Stomach (tissue), 9 donors: ENCODE measurements around the gene CACNB2. TPM values are rescaled to one million over a fixed set of nuclear protein-coding genes. Genes with fewer than 3 reads are reported as not detected.

Experiments used
- DNase-seq, 2 donors: peaks; one replicate each; pipeline versions ENCODE4 v3.0.0 to v3.0.0-alpha.2; 2013 to 2019
- H3K27ac ChIP-seq, 5 donors: fragments of 200-600 bp in 4 of 5; sonication (generic) in 4 of 5; one replicate each; pipeline ENCODE4 v1.5.1; 2013 to 2019; ENCODE audit warnings: mild to moderate bottlenecking in 1 of 5, moderate library complexity in 1 of 5
- H3K27me3 ChIP-seq, 3 donors: fragments of 200-600 bp; sonication (generic); one replicate each; pipeline ENCODE4 v1.5.1; 2017 to 2019; ENCODE audit warnings: mixed run types in 1 of 3
- H3K36me3 ChIP-seq, 4 donors: fragments of 200-600 bp; sonication (generic); 1 replicate in 3 of 4; 2 replicates in 1 of 4; pipeline ENCODE4 v1.5.1; 2016 to 2019
- H3K4me1 ChIP-seq, 4 donors: fragments of 200-600 bp; sonication (generic); one replicate each; pipeline ENCODE4 v1.5.1; 2016 to 2019
- H3K4me3 ChIP-seq, 4 donors: fragments of 200-600 bp; sonication (generic) in 3 of 4; one replicate each; pipeline ENCODE4 v1.5.1; 2016 to 2019; ENCODE audit warnings: mild to moderate bottlenecking in 1 of 4
- H3K9me3 ChIP-seq, 4 donors: fragments of 200-600 bp; sonication (generic); one replicate each; pipeline ENCODE4 v1.5.1; 2016 to 2019
- CTCF ChIP-seq, 7 experiments: fragments of 450-650 bp in 4 of 7; fragments of 200-600 bp in 3 of 7; sonication (generic) in 3 of 7; IDR thresholded peaks; one replicate each; pipeline ENCODE4 v1.5.1; 2016 to 2019; ENCODE audit warnings: antibody characterized with exemption in 7 of 7, control low read depth in 2 of 7, mild to moderate bottlenecking in 1 of 7
- EP300 ChIP-seq: sonication (generic); formaldehyde crosslinking; IDR thresholded peaks from one replicate; pipeline ENCODE4 v1.6.1; 2017; ENCODE audit warnings: antibody characterized with exemption
- POLR2A ChIP-seq, 4 donors: fragments of 450-650 bp; IDR thresholded peaks; one replicate each; pipeline ENCODE4 v1.6.1; 2016; ENCODE audit warnings: antibody characterized with exemption in 4 of 4, control low read depth in 2 of 4, mild to moderate bottlenecking in 1 of 4, moderate library complexity in 1 of 4
- POLR2AphosphoS5 ChIP-seq, 3 donors: sonication (generic); formaldehyde crosslinking; IDR thresholded peaks; one replicate each; pipeline ENCODE4 v1.6.1; 2016; ENCODE audit warnings: antibody characterized with exemption in 3 of 3
- WGBS, 5 donors: extraction: QIAGEN DNeasy Blood & Tissue Kit in 3 of 5; methylation state at CpG; one replicate each; pipeline versions ENCODE4 v1.1.5 to v1.1.7; 2013 to 2018; 5-methylcytosine and 5-hydroxymethylcytosine counted together
- intact Hi-C: fragments of 100-400 bp; cut with DNase I; formaldehyde crosslinking; loops from one replicate; pipeline ENCODE4 v1.15.1; 2023; ENCODE audit warnings: low total_unique reads
- polyA plus RNA-seq, 3 donors: library from polyadenylated mRNA; stranded (reverse); fragments of 200-250 nt; gene quantifications; one replicate each; pipeline ENCODE4 v1.2.3, GENCODE V29; 2013
- total RNA-seq, 5 donors: library from RNA; depleted of rRNA; stranded (reverse); fragments of >200 nt; gene quantifications; one replicate each; pipeline versions ENCODE4 v1.1.0 to v1.2.3, GENCODE V29; 2014 to 2016
- donor health status: healthy with polysubstance abuse.
- donor health status: Bipolar disorder and iron deficiency.
- donor health status: healthy.

CACNB2 gene
- total and polyA plus RNA-seq, 8 donors = 0.31 to 42.9 (median 14.3) TPM

DNA sequence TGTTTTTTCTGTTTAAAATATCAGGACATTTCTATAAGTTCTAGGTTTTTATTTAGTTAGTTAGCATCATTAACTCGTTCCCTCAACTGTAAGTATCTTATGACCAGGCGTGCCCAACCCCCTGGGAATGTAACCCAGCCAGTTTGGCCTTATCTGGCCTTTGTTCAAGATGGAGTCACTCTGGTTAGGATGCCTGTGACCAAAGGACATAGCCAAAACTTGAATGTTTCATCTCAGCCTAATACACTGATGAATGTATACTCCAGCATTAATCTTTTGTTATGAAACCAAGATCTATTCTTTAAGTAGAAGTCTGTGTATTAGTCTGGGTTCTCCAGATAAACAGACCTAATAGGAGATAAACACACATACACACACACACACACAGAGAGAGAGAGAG, 279.7 kb downstream of the CACNB2 start:
- no peaks in the 10 kb centered on the region for H3K27me3 ChIP-seq
- intact Hi-C loops = no loop called here
- no peak overlapping the region for H3K27ac ChIP-seq
- no peaks in the 10 kb centered on the region for H3K36me3 ChIP-seq
- no peak for DNase-seq
- no peak overlapping the region for H3K4me3 ChIP-seq
- TF ChIP-seq POLR2AphosphoS5 (IDR thresholded peaks at IDR 0.05) (no peak), POLR2A (IDR thresholded peaks at IDR 0.05) (no peak)
- no peaks in the 10 kb centered on the region for H3K4me1 ChIP-seq
- H3K9me3 ChIP-seq = no peaks in the 10 kb centered on the region
- WGBS, 5 donors = 42 to 69% (median 60%) methylated on average over 2 of the region's 2 CpGs

GRCh38 chr10:18421726-18422293, 281.6 kb downstream of the CACNB2 start:
- no peak for TF ChIP-seq EP300
- TF ChIP-seq POLR2A (IDR thresholded peaks at IDR 0.05) = no peak
- no peak for TF ChIP-seq POLR2AphosphoS5 (IDR thresholded peaks at IDR 0.05)
- TF ChIP-seq CTCF (IDR thresholded peaks at IDR 0.05) = no peak
- no peak for DNase-seq
- WGBS, 5 donors = 24 to 51% (median 40%) methylated on average over 7 of the region's 7 CpGs
- H3K4me1 ChIP-seq = no peaks in the 10 kb centered on the region
- no peaks in the 10 kb centered on the region for H3K36me3 ChIP-seq
- no peaks in the 10 kb centered on the region for H3K27me3 ChIP-seq
- H3K4me3 ChIP-seq = no peak overlapping the region
- intact Hi-C loops = no loop called here
- H3K27ac ChIP-seq = no peak overlapping the region
- no peaks in the 10 kb centered on the region for H3K9me3 ChIP-seq

GRCh38 chr10:18423058-18423637, 282.9 kb downstream of the CACNB2 start:
- intact Hi-C loops = no loop called here
- WGBS, 5 donors = 51 to 65% (median 60%) methylated on average over 4 of the region's 4 CpGs

DNA sequence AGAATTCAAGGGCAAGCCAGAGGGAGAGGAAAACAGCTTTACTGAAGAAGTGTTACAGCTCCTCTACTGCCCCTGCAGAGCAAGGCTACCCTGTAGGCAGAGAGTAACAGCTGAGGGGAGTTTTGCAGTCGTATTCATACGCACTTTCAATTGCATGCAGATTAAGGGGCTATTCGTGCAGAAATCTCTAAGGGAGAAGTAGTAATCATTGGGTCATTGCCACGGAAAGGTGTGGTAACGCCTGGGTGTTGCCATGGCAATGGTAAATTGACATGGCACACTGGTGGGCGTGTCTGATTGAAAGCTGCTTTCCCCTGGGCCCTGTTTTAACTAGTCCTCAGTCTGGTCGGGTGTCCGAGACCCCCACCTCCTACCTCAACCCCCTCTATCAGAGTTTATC, 284.0 kb downstream of the CACNB2 start:
- Histone ChIP-seq H3K9me3 (no peaks in the 10 kb centered on the region), H3K36me3 (no peaks in the 10 kb centered on the region), H3K27ac (no peak overlapping the region), H3K4me3 (no peak overlapping the region), H3K4me1 (no peaks in the 10 kb centered on the region), H3K27me3 (no peaks in the 10 kb centered on the region)
- DNase-seq = no peak
- 24 to 61% (median 46%) methylated on average over 8 of the region's 8 CpGs for WGBS, 5 donors
- intact Hi-C loops = no loop called here
- TF ChIP-seq CTCF (IDR thresholded peaks at IDR 0.05) (no peak), POLR2A (IDR thresholded peaks at IDR 0.05) (no peak), EP300 (no peak), POLR2AphosphoS5 (IDR thresholded peaks at IDR 0.05) (no peak)

More at GRCh38 chr10:18423058-18423637, 282.9 kb downstream of the CACNB2 start:
- TF ChIP-seq EP300 = no peak
- no peak for TF ChIP-seq POLR2AphosphoS5 (IDR thresholded peaks at IDR 0.05)
- TF ChIP-seq CTCF (IDR thresholded peaks at IDR 0.05) = no peak
- no peak for TF ChIP-seq POLR2A (IDR thresholded peaks at IDR 0.05)
- Histone ChIP-seq H3K4me3 (no peak overlapping the region), H3K27ac (no peak overlapping the region), H3K9me3 (no peaks in the 10 kb centered on the region), H3K4me1 (no peaks in the 10 kb centered on the region), H3K36me3 (no peaks in the 10 kb centered on the region), H3K27me3 (no peaks in the 10 kb centered on the region)
- no peak for DNase-seq

GRCh38 chr10:18429335-18429734, 289.1 kb downstream of the CACNB2 start:
- DNase-seq = no peak
- intact Hi-C loops = no loop called here
- H3K27ac ChIP-seq = no peak overlapping the region
- H3K36me3 ChIP-seq = no peaks in the 10 kb centered on the region
- TF ChIP-seq POLR2AphosphoS5 (IDR thresholded peaks at IDR 0.05) = no peak
- H3K4me3 ChIP-seq = no peak overlapping the region
- H3K9me3 ChIP-seq = no peaks in the 10 kb centered on the region
- H3K27me3 ChIP-seq = no peaks in the 10 kb centered on the region
- whole genome bisulfite sequencing, 5 donors = 72 to 85% (median 79%) methylated on average over 3 of the region's 3 CpGs
- no peaks in the 10 kb centered on the region for H3K4me1 ChIP-seq
